Gastroesophageal sphincter (tissue), 3 donors: ENCODE data around the gene ZNF593.

ENCODE experiments used
- EP300 ChIP-seq: sonication (generic); formaldehyde crosslinking; IDR thresholded peaks from one replicate; pipeline ENCODE4 v1.6.1; 2017; ENCODE audit warnings: antibody characterized with exemption, mild to moderate bottlenecking
- POLR2A ChIP-seq, 2 donors: fragments of 450-650 bp; IDR thresholded peaks; one replicate each; pipeline ENCODE4 v1.6.1; 2017; ENCODE audit warnings: antibody characterized with exemption in 2 of 2, mild to moderate bottlenecking in 2 of 2, moderate library complexity in 1 of 2
- POLR2AphosphoS5 ChIP-seq: sonication (generic); formaldehyde crosslinking; IDR thresholded peaks from one replicate; pipeline ENCODE4 v1.6.1; 2017; ENCODE audit warnings: antibody characterized with exemption
- TF ChIP-seq, protein P1 (sequence below), 4 experiments: fragments of 200-600 bp in 2 of 4; fragments of 450-650 bp in 2 of 4; sonication (generic) in 1 of 4; IDR thresholded peaks; one replicate each; pipeline ENCODE4 v1.5.1; 2017 to 2019; ENCODE audit warnings: antibody characterized with exemption in 4 of 4, mild to moderate bottlenecking in 2 of 4, moderate library complexity in 2 of 4

DNA sequence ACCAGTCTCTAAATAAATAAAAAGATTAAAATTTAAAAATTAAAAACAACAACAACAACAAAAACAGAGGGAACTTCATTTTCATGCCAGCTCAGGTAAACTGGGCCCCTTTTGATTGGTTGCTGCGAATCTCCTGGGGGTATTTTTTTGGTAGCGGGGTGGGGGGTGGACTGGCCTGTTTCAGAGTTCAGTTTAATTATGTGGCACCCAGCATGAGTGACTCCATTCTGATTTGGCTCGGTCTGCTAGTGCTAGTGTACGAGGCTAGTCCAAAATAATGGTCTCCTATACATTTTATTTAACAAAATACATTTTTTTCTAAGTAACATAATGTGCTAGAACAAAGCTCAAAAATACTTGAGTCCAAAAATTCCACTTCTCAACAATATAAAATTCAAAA, 39.9 kb upstream of the ZNF593 start:
- TF ChIP-seq, protein P1, sequence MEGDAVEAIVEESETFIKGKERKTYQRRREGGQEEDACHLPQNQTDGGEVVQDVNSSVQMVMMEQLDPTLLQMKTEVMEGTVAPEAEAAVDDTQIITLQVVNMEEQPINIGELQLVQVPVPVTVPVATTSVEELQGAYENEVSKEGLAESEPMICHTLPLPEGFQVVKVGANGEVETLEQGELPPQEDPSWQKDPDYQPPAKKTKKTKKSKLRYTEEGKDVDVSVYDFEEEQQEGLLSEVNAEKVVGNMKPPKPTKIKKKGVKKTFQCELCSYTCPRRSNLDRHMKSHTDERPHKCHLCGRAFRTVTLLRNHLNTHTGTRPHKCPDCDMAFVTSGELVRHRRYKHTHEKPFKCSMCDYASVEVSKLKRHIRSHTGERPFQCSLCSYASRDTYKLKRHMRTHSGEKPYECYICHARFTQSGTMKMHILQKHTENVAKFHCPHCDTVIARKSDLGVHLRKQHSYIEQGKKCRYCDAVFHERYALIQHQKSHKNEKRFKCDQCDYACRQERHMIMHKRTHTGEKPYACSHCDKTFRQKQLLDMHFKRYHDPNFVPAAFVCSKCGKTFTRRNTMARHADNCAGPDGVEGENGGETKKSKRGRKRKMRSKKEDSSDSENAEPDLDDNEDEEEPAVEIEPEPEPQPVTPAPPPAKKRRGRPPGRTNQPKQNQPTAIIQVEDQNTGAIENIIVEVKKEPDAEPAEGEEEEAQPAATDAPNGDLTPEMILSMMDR (IDR thresholded peaks at IDR 0.05) = no peak
- TF ChIP-seq EP300 (no peak), POLR2A (IDR thresholded peaks at IDR 0.05) (no peak), POLR2AphosphoS5 (no peak)
